HAP-1 (cell line): ENCODE results near the gene C10orf67.
"Not testable (repeated sequence)": the region's sequence is repeated elsewhere in the genome, so short reads cannot be mapped to it uniquely, and the experiment has no call there.

ENCODE experiments used
- DNase-seq, 2 experiments: peaks; one replicate each; pipeline ENCODE4 v3.0.0-alpha.2; 2016 to 2020; ENCODE audit warnings: low spot score in 2 of 2
- H3K27me3 ChIP-seq: fragments of 250-450 bp; sonication (Bioruptor Pico); 2 replicates; pipeline ENCODE4 v1.5.1; 2020; ENCODE audit warnings: low read depth, mild to moderate bottlenecking, moderate library complexity
- H3K36me3 ChIP-seq: fragments of 250-450 bp; sonication (Bioruptor Pico); replicated peaks from 2 replicates; pipeline ENCODE4 v1.5.1; 2020; ENCODE audit warnings: mild to moderate bottlenecking
- H3K4me1 ChIP-seq: fragments of 250-450 bp; sonication (Bioruptor Pico); 2 replicates; pipeline ENCODE4 v1.5.1; 2020; ENCODE audit warnings: mild to moderate bottlenecking
- H3K4me3 ChIP-seq: fragments of 250-450 bp; sonication (Bioruptor Pico); 2 replicates; pipeline ENCODE4 v1.5.1; 2020; ENCODE audit warnings: mild to moderate bottlenecking, moderate library complexity
- H3K9me3 ChIP-seq: fragments of 250-450 bp; sonication (Bioruptor Pico); 2 replicates; pipeline ENCODE4 v1.5.1; 2020; ENCODE audit warnings: mild to moderate bottlenecking, moderate library complexity
- in situ Hi-C: fragments of 300-500 bp; cut with MboI; formaldehyde crosslinking; loops from 3 replicates; pipeline ENCODE4 v1.14.3; 2020; ENCODE audit warnings: low sequenced_read_pairs, inconsistent platforms, mixed read lengths

C10orf67 gene

GRCh38 chr10:23325132-23325531, 19.5 kb downstream of the C10orf67 start:
- H3K4me1 ChIP-seq, result no peaks in the 10 kb centered on the region; the same call in 1 of the 2 replicates

GRCh38 chr10:23324351-23324750, 20.2 kb downstream of the C10orf67 start:
- Histone ChIP-seq H3K36me3 (no peaks in the 10 kb centered on the region), H3K27me3 (0 out of 2 replicates have a peak, but pooled peaks cover 2% of the 10 kb centered on the region), H3K9me3 (no peaks in the 10 kb centered on the region), H3K4me3 (no peak overlapping the region), H3K4me1 (no peaks in the 10 kb centered on the region; the same call in 1 of the 2 replicates)
- in situ Hi-C loops, result loop anchor here (25.0 kb wide), 2 partner anchors 213 to 1188 kb away; no protein-coding TSS in a partner anchor
- DNase-seq, result no peak

More at GRCh38 chr10:23325132-23325531, 19.5 kb downstream of the C10orf67 start:
- H3K36me3 ChIP-seq, result no peaks in the 10 kb centered on the region
- H3K4me3 ChIP-seq, result no peak overlapping the region
- no peaks in the 10 kb centered on the region for H3K9me3 ChIP-seq
- DNase-seq, result no peak
- 0 out of 2 replicates have a peak, but pooled peaks cover 2% of the 10 kb centered on the region for H3K27me3 ChIP-seq
- in situ Hi-C loops, result no loop called here

DNA sequence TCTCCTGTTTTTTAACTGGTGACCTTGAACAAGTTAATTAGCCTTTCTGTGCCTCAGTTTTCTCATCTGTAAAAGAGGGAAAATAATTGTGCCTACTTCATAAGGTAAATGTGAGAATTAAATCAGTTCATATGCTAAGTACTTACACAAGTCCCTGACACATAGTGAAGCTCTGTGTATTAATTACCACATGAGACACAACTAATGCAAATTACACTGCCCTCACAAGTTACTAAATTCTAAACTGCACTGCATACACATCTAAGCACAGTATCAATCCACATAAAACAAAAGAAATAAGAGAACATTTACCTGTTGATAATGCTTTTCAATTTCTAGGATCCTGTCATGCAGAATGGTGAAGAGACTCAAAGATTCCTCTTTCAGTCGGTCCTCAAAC, 22.5 kb downstream of the C10orf67 start:
- Histone ChIP-seq H3K9me3 (no peaks in the 10 kb centered on the region), H3K4me1 (no peaks in the 10 kb centered on the region; the same call in 1 of the 2 replicates), H3K4me3 (no peak overlapping the region), H3K27me3 (0 out of 2 replicates have a peak, but pooled peaks cover 2% of the 10 kb centered on the region), H3K36me3 (no peaks in the 10 kb centered on the region)
- in situ Hi-C loops, result loop anchor here (25.0 kb wide), 2 partner anchors 215 to 1190 kb away; no protein-coding TSS in a partner anchor
- DNase-seq, result no peak

DNA sequence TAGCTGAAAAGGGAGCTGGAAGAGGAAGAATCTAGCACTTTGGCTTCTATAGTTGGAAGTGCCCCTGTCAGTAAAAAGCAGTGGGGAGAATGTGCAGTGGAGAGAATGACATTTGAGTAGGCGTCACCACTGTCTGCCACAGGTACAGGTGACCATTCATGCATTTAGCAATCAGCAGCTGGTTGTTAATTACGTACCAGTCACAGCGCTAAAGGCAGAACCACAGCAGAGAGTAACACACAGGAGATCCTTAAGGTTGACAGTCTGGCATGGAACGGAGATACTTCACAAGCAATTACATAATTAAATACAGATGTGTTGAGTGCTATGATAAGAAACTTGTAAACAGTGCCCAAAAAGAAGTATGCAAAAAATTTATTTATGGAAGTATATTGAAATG, 24.8 kb downstream of the C10orf67 start:
- DNase-seq, result no peak

DNA sequence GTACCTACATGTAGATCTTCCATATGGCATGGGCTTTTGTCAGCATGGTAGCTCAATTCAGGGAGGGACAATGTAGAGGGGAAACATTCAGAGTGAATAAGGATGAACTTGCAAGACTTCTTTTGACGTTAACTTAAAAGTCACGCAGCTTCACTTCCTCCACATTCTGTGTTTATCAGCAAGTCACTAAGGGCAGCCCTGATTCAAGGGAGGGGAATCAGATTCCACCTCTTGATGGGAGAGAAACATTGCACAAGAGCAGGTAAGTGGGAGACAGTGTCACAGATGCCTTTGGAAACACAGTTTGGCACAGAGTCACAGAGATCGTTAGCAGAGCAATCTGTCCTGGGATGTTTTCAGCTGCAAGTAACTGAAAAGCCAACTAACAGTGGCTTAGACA, 26.2 kb downstream of the C10orf67 start:
- no peak for DNase-seq
- H3K36me3 ChIP-seq, result no peaks in the 10 kb centered on the region
- H3K4me1 ChIP-seq, result no peaks in the 10 kb centered on the region; the same call in 1 of the 2 replicates
- no peaks in the 10 kb centered on the region for H3K9me3 ChIP-seq
- no peak overlapping the region for H3K4me3 ChIP-seq
- in situ Hi-C loops, result loop anchor here (10.0 to 25.0 kb wide), 3 partner anchors 219 to 1194 kb away; no protein-coding TSS in a partner anchor
- H3K27me3 ChIP-seq, result no peaks in the 10 kb centered on the region

More for the DNA sequence above, 24.8 kb downstream of the C10orf67 start:
- Histone ChIP-seq H3K4me1 (no peaks in the 10 kb centered on the region; the same call in 1 of the 2 replicates), H3K9me3 (no peaks in the 10 kb centered on the region), H3K27me3 (no peaks in the 10 kb centered on the region), H3K4me3 (no peak overlapping the region), H3K36me3 (no peaks in the 10 kb centered on the region)
- in situ Hi-C loops, result loop anchor here (10.0 to 25.0 kb wide), 3 partner anchors 217 to 1192 kb away; no protein-coding TSS in a partner anchor

- in situ Hi-C loops, result loop anchor here (10.0 to 25.0 kb wide), 3 partner anchors 220 to 1195 kb away; no protein-coding TSS in a partner anchor
- no peaks in the 10 kb centered on the region for H3K9me3 ChIP-seq
- no peaks in the 10 kb centered on the region for H3K27me3 ChIP-seq
- H3K4me3 ChIP-seq, result no peak overlapping the region
- H3K4me1 ChIP-seq, result no peaks in the 10 kb centered on the region; the same call in 1 of the 2 replicates
- no peaks in the 10 kb centered on the region for H3K36me3 ChIP-seq
- DNase-seq, result no peak
Observed at GRCh38 chr10:23317416-23317815, 27.2 kb downstream of the C10orf67 start.

GRCh38 chr10:23316406-23316805, 28.2 kb downstream of the C10orf67 start:
- H3K27me3 ChIP-seq, result no peaks in the 10 kb centered on the region
- DNase-seq, result no peak
- no peak overlapping the region for H3K4me3 ChIP-seq
- H3K36me3 ChIP-seq, result no peaks in the 10 kb centered on the region
- no peaks in the 10 kb centered on the region; the same call in 1 of the 2 replicates for H3K4me1 ChIP-seq
- H3K9me3 ChIP-seq, result no peaks in the 10 kb centered on the region
- in situ Hi-C loops, result loop anchor here (10.0 to 25.0 kb wide), 3 partner anchors 221 to 1196 kb away; no protein-coding TSS in a partner anchor

DNA sequence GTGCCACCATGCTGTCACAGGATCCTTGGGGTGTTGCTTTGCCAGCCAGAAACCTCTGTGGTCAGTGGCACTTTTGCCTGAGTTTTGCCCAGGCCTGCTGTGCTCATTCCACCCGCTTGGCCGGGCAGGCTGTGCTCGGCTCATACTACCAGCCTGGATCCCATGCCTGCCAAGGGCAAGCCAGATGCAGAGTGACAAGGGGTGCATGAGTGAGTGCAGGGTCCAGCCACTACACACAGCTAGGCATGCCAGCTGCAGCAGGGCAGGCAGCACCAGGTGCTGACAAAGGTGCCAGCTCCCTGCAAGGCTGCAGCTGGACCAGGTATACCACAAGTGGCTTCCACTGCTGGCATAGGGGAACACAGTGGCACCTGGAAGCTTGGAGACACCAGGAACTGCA, 28.6 kb downstream of the C10orf67 start:
- Histone ChIP-seq H3K4me1 (no peaks in the 10 kb centered on the region; the same call in 1 of the 2 replicates), H3K9me3 (no peaks in the 10 kb centered on the region), H3K36me3 (no peaks in the 10 kb centered on the region), H3K4me3 (no peak overlapping the region), H3K27me3 (no peaks in the 10 kb centered on the region)
- DNase-seq, result no peak
- in situ Hi-C loops, result loop anchor here (10.0 to 25.0 kb wide), 3 partner anchors 221 to 1196 kb away; no protein-coding TSS in a partner anchor

- peak; percentile 58 to 70 for DNase-seq
- no peak overlapping the region for H3K4me3 ChIP-seq
- H3K36me3 ChIP-seq, result no peaks in the 10 kb centered on the region
- no peaks in the 10 kb centered on the region for H3K9me3 ChIP-seq
- H3K27me3 ChIP-seq, result no peaks in the 10 kb centered on the region
- H3K4me1 ChIP-seq, result no peaks in the 10 kb centered on the region; the same call in 1 of the 2 replicates
- in situ Hi-C loops, result loop anchor here (10.0 to 25.0 kb wide), 3 partner anchors 222 to 1197 kb away; no protein-coding TSS in a partner anchor
Observed at GRCh38 chr10:23314835-23315239, 29.8 kb downstream of the C10orf67 start.

DNA sequence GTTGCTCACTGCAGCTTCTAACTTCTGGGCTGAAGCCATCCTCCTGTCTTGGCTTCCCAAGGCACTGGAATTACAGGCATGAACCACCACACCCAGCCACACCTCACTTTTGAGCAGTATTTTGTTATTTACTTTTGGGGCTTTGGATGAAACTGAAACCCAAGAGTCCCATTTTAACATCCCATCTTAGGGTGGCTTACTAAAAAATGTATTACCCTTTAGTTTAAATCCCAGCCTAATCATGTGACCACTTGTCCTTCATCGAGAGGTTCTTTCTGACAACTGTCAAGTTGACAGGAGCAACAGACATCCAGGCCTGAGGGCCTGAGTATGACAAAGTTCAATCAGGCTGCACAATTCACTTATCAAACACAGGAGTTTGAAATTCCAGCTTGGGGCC, 33.6 kb downstream of the C10orf67 start:
- H3K4me1 ChIP-seq, result no peaks in the 10 kb centered on the region
- no peak for DNase-seq
- in situ Hi-C loops, result loop anchor here (10.0 to 25.0 kb wide), 3 partner anchors 226 to 1201 kb away; no protein-coding TSS in a partner anchor

DNA sequence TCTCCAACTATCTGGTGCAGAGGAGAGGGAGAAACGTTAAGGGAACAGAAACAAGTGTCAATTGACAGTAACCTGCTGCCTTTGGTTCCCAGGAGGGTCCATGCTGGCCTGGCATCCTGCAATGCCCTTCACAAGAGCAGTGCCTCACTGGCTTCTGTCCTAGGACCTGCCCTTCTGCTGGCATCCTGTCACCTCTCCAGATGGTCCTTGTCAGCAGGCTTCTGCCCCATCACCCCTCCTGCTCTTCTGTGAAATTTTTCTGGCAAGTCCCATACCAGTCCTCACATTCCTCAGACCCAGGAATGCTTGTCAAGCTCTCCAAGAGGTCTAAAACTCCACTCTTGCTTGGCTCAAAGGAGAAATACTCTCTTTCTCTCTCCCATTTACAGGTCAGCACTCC, 34.2 kb downstream of the C10orf67 start:
- DNase-seq, result no peak
- in situ Hi-C loops, result loop anchor here (10.0 to 25.0 kb wide), 3 partner anchors 227 to 1202 kb away; no protein-coding TSS in a partner anchor
- no peaks in the 10 kb centered on the region for H3K9me3 ChIP-seq

More for the DNA sequence above, 33.6 kb downstream of the C10orf67 start:
- Histone ChIP-seq H3K36me3 (no peaks in the 10 kb centered on the region), H3K27me3 (no peaks in the 10 kb centered on the region), H3K9me3 (no peaks in the 10 kb centered on the region), H3K4me3 (no peak overlapping the region)

GRCh38 chr10:23299961-23300360, 44.6 kb downstream of the C10orf67 start:
- H3K4me1 ChIP-seq, H3K9me3 ChIP-seq, H3K27me3 ChIP-seq, DNase-seq, H3K4me3 ChIP-seq, H3K36me3 ChIP-seq: not testable (repeated sequence)
- in situ Hi-C loops, result loop anchor here (25.0 kb wide), 2 partner anchors 237 to 1212 kb away; no protein-coding TSS in a partner anchor

More for the DNA sequence above, 34.2 kb downstream of the C10orf67 start:
- no peak overlapping the region for H3K4me3 ChIP-seq
- H3K36me3 ChIP-seq, result no peaks in the 10 kb centered on the region
- no peaks in the 10 kb centered on the region for H3K4me1 ChIP-seq
- H3K27me3 ChIP-seq, result no peaks in the 10 kb centered on the region

- H3K4me1 ChIP-seq, result peaks cover 40% of the 10 kb centered on the region
- DNase-seq, result peak in 1 of 2 experiments; percentile 28
Observed at GRCh38 chr10:23294638-23295247, 49.9 kb downstream of the C10orf67 start.

More at GRCh38 chr10:23294638-23295247, 49.9 kb downstream of the C10orf67 start:
- H3K9me3 ChIP-seq, result no peaks in the 10 kb centered on the region
- H3K4me3 ChIP-seq, result no peak overlapping the region
- no peaks in the 10 kb centered on the region for H3K36me3 ChIP-seq
- in situ Hi-C loops, result loop anchor here (5.0 kb wide), 1 partner anchor 137 kb away; no protein-coding TSS in a partner anchor
- H3K27me3 ChIP-seq, result no peaks in the 10 kb centered on the region
